H1 (cell line): Measurements from ENCODE around the gene SNAPC2. TPM values are rescaled to one million over a fixed set of nuclear protein-coding genes. Genes with fewer than 3 reads are reported as not detected.

Experiments used
- CTCF ChIA-PET: fragments of 300-600 bp; sonication (Branson Sonifier 250); formaldehyde crosslinking; loops from one replicate; lab custom pipeline; 2021; ENCODE audit not compliant: partially characterized antibody; lab: Charles Lee
- POLR2A ChIA-PET: fragments of 300-600 bp; sonication (Branson Sonifier 250); formaldehyde crosslinking; loops from one replicate; lab custom pipeline; 2021; ENCODE audit warnings: inconsistent platforms; ENCODE audit not compliant: partially characterized antibody; lab: Charles Lee
- DNase-seq, 2 experiments: peaks; one replicate each; pipeline versions ENCODE4 v3.0.0 to v3.0.0-alpha.2; 2010 to 2022; ENCODE audit warnings: low spot score in 2 of 2, low read depth in 1 of 2, mixed read lengths in 1 of 2
- FAIRE-seq: peaks from 2 replicates; lab custom pipeline; 2011; peaks lifted over from hg19 to GRCh38; lab: Jason Lieb, UNC
- H2AFZ ChIP-seq: 2 replicates; pipeline ENCODE4 v1.8.1; 2012; ENCODE audit warnings: low read length, inconsistent platforms
- H2AK5ac ChIP-seq: 2 replicates; pipeline ENCODE4 v1.6.1; 2013; ENCODE audit warnings: low read depth, low read length
- H2BK120ac ChIP-seq: replicated peaks from 2 replicates; pipeline ENCODE3; 2013; ENCODE audit warnings: low read depth, low read length, inconsistent platforms
- H2BK12ac ChIP-seq: 2 replicates; pipeline ENCODE4 v1.6.1; 2013; ENCODE audit warnings: low read depth, low read length
- H2BK15ac ChIP-seq: 2 replicates; pipeline ENCODE4 v1.6.1; 2013; ENCODE audit warnings: low read length
- H2BK20ac ChIP-seq: 2 replicates; pipeline ENCODE4 v1.6.1; 2013; ENCODE audit warnings: low read length
- H2BK5ac ChIP-seq: 2 replicates; pipeline ENCODE4 v1.6.1; 2013; ENCODE audit warnings: low read depth, low read length
- H3K14ac ChIP-seq: 2 replicates; pipeline ENCODE4 v1.6.1; 2013; ENCODE audit warnings: inconsistent platforms; ENCODE audit not compliant: insufficient read length
- H3K18ac ChIP-seq: 2 replicates; pipeline ENCODE4 v1.6.1; 2013; ENCODE audit warnings: low read length; ENCODE audit errors: extremely low read depth
- H3K23ac ChIP-seq: 2 replicates; pipeline ENCODE4 v1.6.1; 2013; ENCODE audit warnings: inconsistent platforms; ENCODE audit not compliant: insufficient read length
- H3K23me2 ChIP-seq: 2 replicates; pipeline ENCODE4 v1.6.1; 2013; ENCODE audit warnings: low read depth, low read length
- H3K27ac ChIP-seq: 2 replicates; pipeline ENCODE4 v1.6.1; 2011; ENCODE audit warnings: low read depth, low read length, inconsistent platforms
- H3K27me3 ChIP-seq, 4 experiments: replicated peaks in 1 of 4; 1 replicate in 1 of 4; 2 replicates in 3 of 4; pipeline versions ENCODE4 v1.6.1 to v1.8.1; 2011 to 2013; ENCODE audit warnings: low read length in 3 of 4, mild to moderate bottlenecking in 3 of 4, inconsistent platforms in 2 of 4, mixed read lengths in 2 of 4, moderate library complexity in 1 of 4; ENCODE audit not compliant: control insufficient read depth in 3 of 4, insufficient read depth in 3 of 4; ENCODE audit errors: extremely low read depth in 1 of 4
- H3K36me3 ChIP-seq, 4 experiments: 2 replicates each; pipeline versions ENCODE4 v1.6.1 to v1.8.1; 2011 to 2013; ENCODE audit warnings: mild to moderate bottlenecking in 4 of 4, low read length in 3 of 4, moderate library complexity in 2 of 4, control low read depth in 1 of 4, inconsistent platforms in 1 of 4; ENCODE audit not compliant: insufficient read depth in 4 of 4, control insufficient read depth in 2 of 4
- H3K4ac ChIP-seq: replicated peaks from 2 replicates; pipeline ENCODE3; 2013; ENCODE audit warnings: low read length, low read depth, mixed read lengths, inconsistent platforms; ENCODE audit not compliant: insufficient read length
- H3K4me1 ChIP-seq, 4 experiments: replicated peaks in 1 of 4; 1 replicate in 1 of 4; 2 replicates in 3 of 4; pipeline versions ENCODE4 v1.6.1 to v1.8.1; 2011 to 2013; ENCODE audit warnings: low read length in 3 of 4, inconsistent platforms in 2 of 4, mixed read lengths in 1 of 4; ENCODE audit not compliant: insufficient read depth in 4 of 4, control insufficient read depth in 3 of 4
- H3K4me2 ChIP-seq, 2 experiments: 2 replicates each; pipeline versions ENCODE4 v1.6.1 to v1.8.1; 2011 to 2013; ENCODE audit warnings: low read depth in 2 of 2, low read length in 2 of 2, control low read depth in 1 of 2, inconsistent platforms in 1 of 2, mild to moderate bottlenecking in 1 of 2; ENCODE audit not compliant: insufficient read depth in 1 of 2
- H3K4me3 ChIP-seq, 4 experiments: fragments of 200-600, 300-600 bp in 1 of 4; sonication (generic), shearing (Covaris generic), sonication (Bioruptor Twin) in 1 of 4; 2 replicates each; pipeline versions ENCODE4 v1.5.1 to v1.8.1; 2011 to 2016; ENCODE audit warnings: low read length in 4 of 4, low read depth in 3 of 4, control low read depth in 2 of 4, inconsistent platforms in 2 of 4, mild to moderate bottlenecking in 2 of 4, mixed read lengths in 1 of 4, moderate library complexity in 1 of 4; ENCODE audit not compliant: insufficient read depth in 2 of 4; ENCODE audit errors: extremely low read depth in 1 of 4
- H3K56ac ChIP-seq: replicated peaks from 2 replicates; pipeline ENCODE3; 2013; ENCODE audit warnings: low read depth, mild to moderate bottlenecking, mixed read lengths, low read length, inconsistent platforms; ENCODE audit not compliant: insufficient read length
- H3K79me1 ChIP-seq: 2 replicates; pipeline ENCODE4 v1.6.1; 2013; ENCODE audit warnings: low read depth, low read length, control low read depth
- H3K79me2 ChIP-seq, 2 experiments: 2 replicates each; pipeline versions ENCODE4 v1.6.1 to v1.8.1; 2012 to 2013; ENCODE audit warnings: low read length in 2 of 2, mild to moderate bottlenecking in 2 of 2, inconsistent platforms in 1 of 2; ENCODE audit not compliant: insufficient read depth in 2 of 2, control insufficient read depth in 1 of 2
- H3K9ac ChIP-seq, 4 experiments: replicated peaks in 1 of 4; 1 replicate in 1 of 4; 2 replicates in 3 of 4; pipeline versions ENCODE4 v1.6.1 to v1.8.1; 2011 to 2013; ENCODE audit warnings: low read depth in 3 of 4, low read length in 3 of 4, control low read depth in 2 of 4, mild to moderate bottlenecking in 2 of 4, moderate library complexity in 2 of 4, inconsistent platforms in 1 of 4; ENCODE audit errors: extremely low read depth in 1 of 4
- H3K9me3 ChIP-seq, 2 experiments: 2 replicates each; pipeline versions ENCODE4 v1.6.1 to v1.8.1; 2012 to 2013; ENCODE audit warnings: mild to moderate bottlenecking in 2 of 2, moderate library complexity in 2 of 2, control low read depth in 1 of 2, inconsistent platforms in 1 of 2, low read depth in 1 of 2, low read length in 1 of 2, mixed read lengths in 1 of 2; ENCODE audit not compliant: insufficient read depth in 2 of 2
- H4K20me1 ChIP-seq, 2 experiments: replicated peaks in 1 of 2; 2 replicates each; pipeline versions ENCODE3 to v1.8.1; 2011 to 2013; ENCODE audit warnings: inconsistent platforms in 2 of 2, low read length in 2 of 2, mild to moderate bottlenecking in 1 of 2; ENCODE audit not compliant: insufficient read depth in 2 of 2, control insufficient read depth in 1 of 2
- H4K5ac ChIP-seq: 2 replicates; pipeline ENCODE4 v1.6.1; 2013; ENCODE audit warnings: low read length, low read depth, mixed read lengths, inconsistent platforms; ENCODE audit not compliant: insufficient read length
- H4K8ac ChIP-seq: 2 replicates; pipeline ENCODE4 v1.8.0; 2013; ENCODE audit warnings: mild to moderate bottlenecking, moderate library complexity, low read length, inconsistent platforms; ENCODE audit not compliant: insufficient read depth; ENCODE audit errors: extremely low read depth
- H4K91ac ChIP-seq: replicated peaks from 2 replicates; pipeline ENCODE3; 2013; ENCODE audit warnings: low read length, mixed read lengths, inconsistent platforms; ENCODE audit not compliant: insufficient read length
- CHD1 ChIP-seq: IDR thresholded peaks from 2 replicates; pipeline ENCODE4 v1.6.1; 2012; ENCODE audit warnings: low read depth, low read length, improper control_type of control experiment
- CTBP2 ChIP-seq: IDR thresholded peaks from 2 replicates; pipeline ENCODE4 v1.7.0; 2011; ENCODE audit warnings: borderline replicate concordance, mild to moderate bottlenecking, moderate library complexity, mixed read lengths, low read length; ENCODE audit not compliant: insufficient read depth, insufficient read length
- HDAC6 ChIP-seq: IDR thresholded peaks from one replicate; pipeline ENCODE4 v1.7.1; 2012; ENCODE audit warnings: low read depth, mild to moderate bottlenecking, inconsistent platforms, low read length, moderate library complexity
- NRF1 ChIP-seq: IDR thresholded peaks from 2 replicates; pipeline ENCODE4 v1.6.1; 2011; ENCODE audit warnings: mild to moderate bottlenecking, low read depth, low read length, improper control_type of control experiment
- POLR2AphosphoS5 ChIP-seq: IDR thresholded peaks from 2 replicates; pipeline ENCODE4 v1.6.1; 2011; ENCODE audit warnings: low read depth, low read length
- SP2 ChIP-seq: IDR thresholded peaks from 2 replicates; pipeline ENCODE4 v1.6.1; 2012; ENCODE audit warnings: mild to moderate bottlenecking, low read length, inconsistent platforms
- SP4 ChIP-seq: IDR thresholded peaks from 2 replicates; pipeline ENCODE4 v1.6.1; 2012; ENCODE audit warnings: low read length, inconsistent platforms
- TAF7 ChIP-seq: optimal IDR thresholded peaks from 2 replicates; pipeline ENCODE3; 2011; ENCODE audit warnings: low read depth, mild to moderate bottlenecking, inconsistent platforms, low read length, moderate library complexity, borderline replicate concordance
- WGBS, 2 experiments: shearing (Covaris generic) in 1 of 2; methylation state at CpG; one replicate each; pipeline versions ENCODE4 v1.1.6 to v1.1.7; 2013 to 2015; ENCODE audit warnings: low lambda C conversion rate in 2 of 2, mixed read lengths in 2 of 2, inconsistent platforms in 1 of 2, low coverage in 1 of 2, missing lambda C conversion rate in 1 of 2; ENCODE audit not compliant: insufficient replicate concordance in 2 of 2, insufficient coverage in 1 of 2, insufficient read length in 1 of 2; ENCODE audit errors: extremely low coverage in 1 of 2, missing lambda C conversion rate in 1 of 2; 5-methylcytosine and 5-hydroxymethylcytosine counted together
- polyA plus RNA-seq, 7 experiments: library from polyadenylated mRNA; depleted of rRNA in 3 of 7; stranded (reverse) in 5 of 7; unstranded in 2 of 7; fragments of >200 nt in 5 of 7; fragments of 200-250 nt in 2 of 7; gene quantifications; 1 replicate in 5 of 7; 2 replicates in 1 of 7; 4 replicates in 1 of 7; pipeline versions ENCODE4 v1.2.1 to v1.2.3, GENCODE V29; 2011 to 2013; ENCODE audit warnings: missing spikeins in 2 of 7, mixed read lengths in 2 of 7
- total RNA-seq: library from RNA; stranded (reverse); fragmentation: NEBNext Ultra II Directional; extraction: Animal tissue kit (Norgen Biotek cat#: 25700); gene quantifications from 2 replicates; pipeline ENCODE4 v1.2.1, GENCODE V29; 2021

SNAPC2 gene
- total and polyA plus RNA-seq, 2 of the 8 experiments (the other 6 are each of a cell fraction or from before 2014, with no cell fraction given): 18.2 to 20.3 TPM

DNA sequence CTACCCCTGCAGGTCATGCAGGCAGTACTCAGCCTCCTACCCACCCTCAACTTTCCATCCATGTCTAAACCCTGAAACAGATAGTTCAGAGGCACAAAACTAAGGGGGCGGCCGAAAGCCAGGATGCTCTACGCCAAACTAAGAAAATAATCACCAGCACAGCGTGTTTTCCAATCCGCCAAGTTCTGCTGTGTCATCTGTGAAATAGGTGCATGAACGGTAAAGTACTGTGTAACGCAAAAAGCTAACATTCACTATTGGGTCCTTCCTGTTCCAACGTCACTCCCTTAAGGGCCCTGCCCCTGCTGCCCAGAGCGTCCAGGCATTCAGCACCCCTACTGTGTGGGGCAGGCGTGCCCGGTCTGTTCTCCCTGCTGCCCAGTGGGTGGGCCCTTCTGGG lies 35.6 kb downstream of the SNAPC2 start:
- CTCF ChIA-PET: interaction anchor here (2.5 to 3.2 kb wide), 2 partner anchors 11 to 14 kb away, joined by 8 to 21 read pairs; partner anchors contain the start of gene TIMM44
- Histone ChIP-seq H3K4ac (no peak overlapping the region), H2BK12ac (no peak overlapping the region), H2BK20ac (no peak overlapping the region), H3K27me3 (no peaks in the 10 kb centered on the region; a peak in 1 of 7 replicates), H3K23ac (no peak overlapping the region), H4K5ac (no peak overlapping the region), H2AFZ (no peak overlapping the region), H4K20me1 (peaks cover 0 to 3% of the 10 kb centered on the region in 2 experiments), H3K14ac (no peak overlapping the region), H3K4me1 (peaks cover 0 to 4% (median 0%) of the 10 kb centered on the region in 4 experiments; a peak in 1 of 7 replicates), H3K27ac (no peak overlapping the region), H3K79me1 (no peaks in the 10 kb centered on the region), H3K36me3 (peaks cover 0 to under 1% (median 0%) of the 10 kb centered on the region in 4 experiments; a peak in 3 of 8 replicates), H4K8ac (no peak overlapping the region; the same call in 1 of the 2 replicates), H3K4me3 (no peak overlapping the region), H3K56ac (no peak overlapping the region), H2AK5ac (no peak overlapping the region), H3K4me2 (no peak overlapping the region), H3K9me3 (no peaks in the 10 kb centered on the region), H3K79me2 (no peaks in the 10 kb centered on the region), H3K23me2 (peaks cover 4% of the 10 kb centered on the region; the same call in 1 of the 2 replicates), H3K18ac (no peak overlapping the region), H3K9ac (no peak overlapping the region), H4K91ac (no peak overlapping the region), H2BK5ac (no peak overlapping the region), H2BK15ac (no peak overlapping the region), H2BK120ac (no peak overlapping the region)
- FAIRE-seq: no peak
- 95% methylated on average over 11 of the region's 11 CpGs; no CpG with 5 or more reads in 1 of the 2 experiments for WGBS, 2 experiments
- DNase-seq: no peak
- POLR2A ChIA-PET: interaction anchor here (0.7 to 6.6 kb wide), 3 partner anchors 15 to 26 kb away, joined by 3 to 98 read pairs (median 7); partner anchors contain the start of gene TIMM44
- TF ChIP-seq TAF7 (no peak), SP4 (no peak), SP2 (no peak), CHD1 (no peak), HDAC6 (no peak), CTBP2 (no peak), POLR2AphosphoS5 (0 out of 2 replicates have a peak, but pooled peaks have one; percentile 40), NRF1 (no peak)
